HepG2 (cell line): ENCODE results near the gene MYLK. TPM values are rescaled to one million over a fixed set of nuclear protein-coding genes. Genes with fewer than 3 reads are reported as not detected.

ENCODE experiments used
- ARNT ChIP-seq: fragments of 450-650 bp; IDR thresholded peaks from 2 replicates; pipeline ENCODE4 v1.6.1; 2017
- ATRX ChIP-seq: sonication (generic); formaldehyde crosslinking; IDR thresholded peaks from 2 replicates; pipeline ENCODE4 v1.4.0; 2020; ENCODE audit warnings: missing genetic modification reagents, borderline replicate concordance
- ESRRA ChIP-seq: sonication (generic); formaldehyde crosslinking; IDR thresholded peaks from 2 replicates; pipeline ENCODE4 v1.5.1; 2020; ENCODE audit warnings: mild to moderate bottlenecking, low read depth, missing genetic modification reagents
- FOXJ3 ChIP-seq: sonication (generic); formaldehyde crosslinking; IDR thresholded peaks from 2 replicates; pipeline ENCODE4 v1.4.0; 2020; ENCODE audit warnings: missing genetic modification reagents, mild to moderate bottlenecking, borderline replicate concordance
- HDAC2 ChIP-seq: sonication (generic); formaldehyde crosslinking; IDR thresholded peaks from 2 replicates; pipeline ENCODE4 v1.4.0; 2020; ENCODE audit warnings: missing genetic modification reagents
- IRF2 ChIP-seq: IDR thresholded peaks from 2 replicates; pipeline ENCODE4 v1.6.1; 2018; ENCODE audit warnings: missing genetic modification reagents, missing compliant biosample characterization
- KAT2B ChIP-seq: fragments of 150-350 bp; IDR thresholded peaks from 2 replicates; pipeline ENCODE4 v1.6.1; 2014; ENCODE audit warnings: low read depth, low read length, borderline replicate concordance
- KLF13 ChIP-seq: sonication (generic); formaldehyde crosslinking; IDR thresholded peaks from 2 replicates; pipeline ENCODE4 v1.4.0; 2020; ENCODE audit warnings: mild to moderate bottlenecking, missing genetic modification reagents
- NCOR1 ChIP-seq: fragments of 200-600 bp; sonication (generic); IDR thresholded peaks from 2 replicates; pipeline ENCODE4 v1.7.0; 2017; ENCODE audit warnings: antibody characterized with exemption, low read length, borderline replicate concordance
- NFKBIZ ChIP-seq: IDR thresholded peaks from 2 replicates; pipeline ENCODE4 v1.6.1; 2018; ENCODE audit warnings: missing genetic modification reagents, missing compliant biosample characterization
- RBFOX2 ChIP-seq: fragments of 200-400 bp; formaldehyde crosslinking; IDR thresholded peaks from 2 replicates; pipeline ENCODE4 v1.6.1; 2017; ENCODE audit warnings: low read depth, mild to moderate bottlenecking, low read length
- SAFB2 ChIP-seq: sonication (generic); formaldehyde crosslinking; IDR thresholded peaks from 2 replicates; pipeline ENCODE4 v1.5.1; 2020; ENCODE audit warnings: missing genetic modification reagents, low read depth, mild to moderate bottlenecking, borderline replicate concordance
- SAP130 ChIP-seq: IDR thresholded peaks from 2 replicates; pipeline ENCODE4 v1.6.1; 2016; ENCODE audit warnings: low read depth
- SMARCE1 ChIP-seq: fragments of 450-650 bp; IDR thresholded peaks from 2 replicates; pipeline ENCODE4 v1.6.1; 2017; ENCODE audit warnings: borderline replicate concordance
- STAG1 ChIP-seq: sonication (generic); formaldehyde crosslinking; IDR thresholded peaks from 2 replicates; pipeline ENCODE4 v1.4.0; 2020; ENCODE audit warnings: missing genetic modification reagents
- YY1 ChIP-seq: IDR thresholded peaks from 2 replicates; pipeline ENCODE4 v1.6.1; 2011; ENCODE audit warnings: low read length, low read depth, moderate library complexity, mild to moderate bottlenecking; ENCODE audit not compliant: insufficient read depth, insufficient replicate concordance
- ZFAT ChIP-seq: sonication (generic); formaldehyde crosslinking; conservative IDR thresholded peaks from 2 replicates; pipeline ENCODE4 v1.8.1; 2023; ENCODE audit warnings: missing genetic modification reagents, inconsistent platforms
- ZMAT3 ChIP-seq: sonication (generic); formaldehyde crosslinking; conservative IDR thresholded peaks from 2 replicates; pipeline ENCODE4 v1.7.0; 2021; ENCODE audit warnings: missing genetic modification reagents
- ZNF317 ChIP-seq: sonication (generic); formaldehyde crosslinking; IDR thresholded peaks from 2 replicates; pipeline ENCODE4 v1.5.0; 2020; ENCODE audit warnings: mild to moderate bottlenecking, missing genetic modification reagents
- polyA plus RNA-seq, 8 experiments: library from polyadenylated mRNA; depleted of rRNA in 3 of 8; stranded (reverse) in 7 of 8; unstranded in 1 of 8; fragments of >200 nt; fragmentation: Illumina TruSeq in 4 of 8; extraction: Trizol in 4 of 8; gene quantifications; 2 replicates each; pipeline versions ENCODE4 v1.2.1 to v1.2.3, GENCODE V29; 2011 to 2016; ENCODE audit warnings: low read depth in 4 of 8, missing spikeins in 1 of 8, mixed read lengths in 1 of 8; ENCODE audit not compliant: insufficient read depth in 1 of 8
- total RNA-seq, 5 experiments: library from RNA; depleted of rRNA; stranded (reverse); fragments of >200 nt; fragmentation: Illumina TruSeq; extraction: Trizol; gene quantifications; 2 replicates each; pipeline ENCODE4 v1.2.3, GENCODE V29; 2016; ENCODE audit warnings: low read depth in 1 of 5
- TF ChIP-seq, protein P1 (sequence below): sonication (generic); formaldehyde crosslinking; IDR thresholded peaks from 2 replicates; pipeline ENCODE4 v1.8.0; 2022; ENCODE audit warnings: missing genetic modification reagents, mild to moderate bottlenecking, borderline replicate concordance
- TF ChIP-seq, protein P2 (sequence below): sonication (generic); IDR thresholded peaks from 2 replicates; pipeline ENCODE4 v1.6.1; 2016; ENCODE audit warnings: low read depth, borderline replicate concordance
- TF ChIP-seq, protein P3 (sequence below): sonication (generic); formaldehyde crosslinking; IDR thresholded peaks from 2 replicates; pipeline ENCODE4 v1.8.1; 2023; ENCODE audit warnings: mild to moderate bottlenecking, missing genetic modification reagents
- TF ChIP-seq, protein P4 (sequence below): sonication (generic); formaldehyde crosslinking; IDR thresholded peaks from 2 replicates; pipeline ENCODE4; 2020; ENCODE audit warnings: missing genetic modification reagents, mild to moderate bottlenecking, borderline replicate concordance

Gene MYLK
- total and polyA plus RNA-seq, 2 of the 13 experiments (the other 11 are each of a cell fraction or from before 2014, with no cell fraction given): 10.6 to 34.9 TPM

DNA sequence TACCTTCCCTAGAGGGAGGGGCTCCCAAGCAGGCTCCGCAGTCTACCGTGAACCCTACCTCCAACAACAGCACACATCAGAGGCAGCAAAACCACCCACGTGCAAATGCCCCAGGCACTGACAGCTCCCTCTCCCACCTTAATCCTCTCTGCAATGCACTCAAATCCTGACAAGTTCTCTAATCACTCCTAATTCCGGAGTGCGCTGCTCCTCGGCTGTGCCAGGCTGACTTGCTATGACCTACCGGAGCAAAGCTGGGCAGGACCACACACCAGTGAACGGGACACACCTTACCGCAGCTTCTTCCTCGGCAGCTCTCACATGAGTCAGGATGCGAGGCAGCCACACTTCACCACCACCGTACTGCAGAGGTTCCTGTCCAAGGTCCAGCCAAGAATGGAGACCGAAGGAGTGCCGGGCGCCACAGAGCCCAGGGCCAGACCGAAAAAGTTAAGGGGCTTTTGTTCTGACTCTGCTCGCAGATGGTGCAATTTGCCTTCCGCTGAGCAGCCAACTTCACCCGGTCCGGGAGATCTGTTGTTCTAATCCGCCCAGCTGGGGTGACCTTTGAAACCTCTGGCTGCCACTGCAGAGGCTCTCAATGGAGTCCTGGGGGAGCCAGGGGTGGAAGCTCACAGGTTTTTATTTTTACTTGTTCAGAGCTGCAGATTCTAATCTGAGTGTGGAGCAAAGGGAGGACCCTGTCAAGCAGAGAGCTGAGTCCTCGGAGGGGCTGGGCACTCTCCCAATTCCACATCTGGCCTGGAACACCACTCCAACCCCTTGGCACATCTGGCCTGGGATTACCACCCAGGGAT lies 84.4 kb downstream of the MYLK start (continued):
- 0 out of 2 replicates have a peak, but pooled peaks have one; percentile 30 for TF ChIP-seq RBFOX2
- peak; percentile 77 for TF ChIP-seq SAP130 (CRISPR knock-in tag)
- TF ChIP-seq SMARCE1: no peak
- TF ChIP-seq, protein P1, sequence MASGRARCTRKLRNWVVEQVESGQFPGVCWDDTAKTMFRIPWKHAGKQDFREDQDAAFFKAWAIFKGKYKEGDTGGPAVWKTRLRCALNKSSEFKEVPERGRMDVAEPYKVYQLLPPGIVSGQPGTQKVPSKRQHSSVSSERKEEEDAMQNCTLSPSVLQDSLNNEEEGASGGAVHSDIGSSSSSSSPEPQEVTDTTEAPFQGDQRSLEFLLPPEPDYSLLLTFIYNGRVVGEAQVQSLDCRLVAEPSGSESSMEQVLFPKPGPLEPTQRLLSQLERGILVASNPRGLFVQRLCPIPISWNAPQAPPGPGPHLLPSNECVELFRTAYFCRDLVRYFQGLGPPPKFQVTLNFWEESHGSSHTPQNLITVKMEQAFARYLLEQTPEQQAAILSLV (CRISPR knock-in tag): peak; percentile 91
- TF ChIP-seq, protein P2, sequence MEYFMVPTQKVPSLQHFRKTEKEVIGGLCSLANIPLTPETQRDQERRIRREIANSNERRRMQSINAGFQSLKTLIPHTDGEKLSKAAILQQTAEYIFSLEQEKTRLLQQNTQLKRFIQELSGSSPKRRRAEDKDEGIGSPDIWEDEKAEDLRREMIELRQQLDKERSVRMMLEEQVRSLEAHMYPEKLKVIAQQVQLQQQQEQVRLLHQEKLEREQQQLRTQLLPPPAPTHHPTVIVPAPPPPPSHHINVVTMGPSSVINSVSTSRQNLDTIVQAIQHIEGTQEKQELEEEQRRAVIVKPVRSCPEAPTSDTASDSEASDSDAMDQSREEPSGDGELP: peak; percentile 80
- TF ChIP-seq, protein P3, sequence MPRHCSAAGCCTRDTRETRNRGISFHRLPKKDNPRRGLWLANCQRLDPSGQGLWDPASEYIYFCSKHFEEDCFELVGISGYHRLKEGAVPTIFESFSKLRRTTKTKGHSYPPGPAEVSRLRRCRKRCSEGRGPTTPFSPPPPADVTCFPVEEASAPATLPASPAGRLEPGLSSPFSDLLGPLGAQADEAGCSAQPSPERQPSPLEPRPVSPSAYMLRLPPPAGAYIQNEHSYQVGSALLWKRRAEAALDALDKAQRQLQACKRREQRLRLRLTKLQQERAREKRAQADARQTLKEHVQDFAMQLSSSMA (CRISPR knock-in tag): no peak
- TF ChIP-seq STAG1 (CRISPR knock-in tag): peak; percentile 2
- no peak for TF ChIP-seq ARNT
- 0 out of 2 replicates have a peak, but pooled peaks have one; percentile 38 for TF ChIP-seq ZMAT3
- 0 out of 2 replicates have a peak, but pooled peaks have one; percentile 39 for TF ChIP-seq ZNF317 (CRISPR knock-in tag)
- TF ChIP-seq, protein P4, sequence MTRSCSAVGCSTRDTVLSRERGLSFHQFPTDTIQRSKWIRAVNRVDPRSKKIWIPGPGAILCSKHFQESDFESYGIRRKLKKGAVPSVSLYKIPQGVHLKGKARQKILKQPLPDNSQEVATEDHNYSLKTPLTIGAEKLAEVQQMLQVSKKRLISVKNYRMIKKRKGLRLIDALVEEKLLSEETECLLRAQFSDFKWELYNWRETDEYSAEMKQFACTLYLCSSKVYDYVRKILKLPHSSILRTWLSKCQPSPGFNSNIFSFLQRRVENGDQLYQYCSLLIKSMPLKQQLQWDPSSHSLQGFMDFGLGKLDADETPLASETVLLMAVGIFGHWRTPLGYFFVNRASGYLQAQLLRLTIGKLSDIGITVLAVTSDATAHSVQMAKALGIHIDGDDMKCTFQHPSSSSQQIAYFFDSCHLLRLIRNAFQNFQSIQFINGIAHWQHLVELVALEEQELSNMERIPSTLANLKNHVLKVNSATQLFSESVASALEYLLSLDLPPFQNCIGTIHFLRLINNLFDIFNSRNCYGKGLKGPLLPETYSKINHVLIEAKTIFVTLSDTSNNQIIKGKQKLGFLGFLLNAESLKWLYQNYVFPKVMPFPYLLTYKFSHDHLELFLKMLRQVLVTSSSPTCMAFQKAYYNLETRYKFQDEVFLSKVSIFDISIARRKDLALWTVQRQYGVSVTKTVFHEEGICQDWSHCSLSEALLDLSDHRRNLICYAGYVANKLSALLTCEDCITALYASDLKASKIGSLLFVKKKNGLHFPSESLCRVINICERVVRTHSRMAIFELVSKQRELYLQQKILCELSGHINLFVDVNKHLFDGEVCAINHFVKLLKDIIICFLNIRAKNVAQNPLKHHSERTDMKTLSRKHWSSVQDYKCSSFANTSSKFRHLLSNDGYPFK (CRISPR knock-in tag): peak; percentile 77; the same call in 1 of the 2 replicates
- no peak for TF ChIP-seq ATRX (CRISPR knock-in tag)
- peak; percentile 62 for TF ChIP-seq HDAC2 (CRISPR knock-in tag)
- no peak for TF ChIP-seq KLF13 (CRISPR knock-in tag)
- no peak for TF ChIP-seq ZFAT
- 0 out of 2 replicates have a peak, but pooled peaks have one; percentile 18 for TF ChIP-seq ESRRA
- peak; percentile 75 for TF ChIP-seq YY1
- TF ChIP-seq IRF2 (CRISPR knock-in tag): 0 out of 2 replicates have a peak, but pooled peaks have one; percentile 43
- no peak for TF ChIP-seq KAT2B
- TF ChIP-seq FOXJ3 (CRISPR knock-in tag): no peak
- TF ChIP-seq NFKBIZ (CRISPR knock-in tag): no peak
- peak; percentile 84 for TF ChIP-seq NCOR1
- peak; percentile 14; the same call in 1 of the 2 replicates for TF ChIP-seq SAFB2 (CRISPR knock-in tag)
